Measurements from ENCODE around the gene KCNIP1. TPM values are rescaled to one million over a fixed set of nuclear protein-coding genes. Genes with fewer than 3 reads are reported as not detected.

The KCNIP1 gene
- total and polyA plus RNA-seq, 10 of the 15 experiments (the other 5 are each of a cell fraction or from before 2014, with no cell fraction given): not detected

DNA sequence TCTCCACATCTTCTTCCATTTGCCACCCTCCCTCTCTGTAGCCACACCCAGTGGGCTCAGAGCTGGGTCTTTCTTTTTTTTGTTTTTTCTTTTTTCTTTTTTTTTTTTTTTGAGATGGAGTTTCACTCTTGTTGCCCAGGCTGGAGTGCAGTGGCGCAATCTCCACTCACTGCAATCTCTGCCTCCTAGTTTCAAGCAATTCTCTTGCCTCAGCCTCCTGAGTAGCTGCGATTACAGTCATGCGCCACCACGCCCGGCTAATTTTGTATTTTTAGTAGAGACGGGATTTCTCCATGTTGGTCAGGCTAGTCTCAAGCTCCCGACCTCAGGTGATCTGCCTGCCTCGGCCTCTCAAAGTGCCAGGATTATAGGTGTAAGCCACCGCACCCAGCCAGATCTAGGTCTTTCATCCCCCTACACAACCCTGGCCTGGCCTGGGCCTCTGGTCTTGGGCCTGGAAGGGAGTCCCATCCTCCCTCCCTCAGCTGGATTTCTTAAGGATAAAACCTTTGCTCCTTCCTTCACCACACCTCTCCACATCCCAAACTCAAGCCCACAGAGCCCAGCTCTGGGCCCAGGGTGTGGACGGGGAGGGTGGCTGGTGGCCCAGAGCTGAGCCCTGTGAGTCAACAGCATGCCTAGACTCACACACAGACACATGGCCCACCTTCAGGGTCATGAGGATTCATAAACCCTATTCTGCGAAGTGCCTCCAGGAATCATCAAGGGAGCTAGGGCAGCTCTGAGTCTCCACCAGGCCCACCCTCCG, 18.8 kb upstream of the KCNIP1 start:
- intact Hi-C loops (cut with micrococcal nuclease; ENCODE audit: unreplicated experiment) (no loop called here), in situ Hi-C loops (cut with MboI) (no loop called here)

More for the DNA sequence above, 18.8 kb upstream of the KCNIP1 start:
- WGBS (ENCODE audit: insufficient coverage, insufficient replicate concordance, low lambda C conversion rate, missing lambda C conversion rate): 52% methylated on average over 12 of the region's 12 CpGs
- peaks cover 2 to 3% of the 10 kb centered on the region in 2 experiments; a peak in 3 of 4 replicates for H3K27me3 ChIP-seq (replicated peaks in 1 of 2; ENCODE audit: control insufficient read depth in 2 of 2, insufficient read depth in 2 of 2, low read length in 1 of 2)
- POLR2A ChIA-PET: no interaction called here
- H3K4me2 ChIP-seq (ENCODE audit: control insufficient read depth, insufficient read depth): no peak overlapping the region
- no peak for TF ChIP-seq FOS (IDR thresholded peaks at IDR 0.05; ENCODE audit: borderline replicate concordance, extremely low read depth, insufficient read length)
- TF ChIP-seq, protein P1, sequence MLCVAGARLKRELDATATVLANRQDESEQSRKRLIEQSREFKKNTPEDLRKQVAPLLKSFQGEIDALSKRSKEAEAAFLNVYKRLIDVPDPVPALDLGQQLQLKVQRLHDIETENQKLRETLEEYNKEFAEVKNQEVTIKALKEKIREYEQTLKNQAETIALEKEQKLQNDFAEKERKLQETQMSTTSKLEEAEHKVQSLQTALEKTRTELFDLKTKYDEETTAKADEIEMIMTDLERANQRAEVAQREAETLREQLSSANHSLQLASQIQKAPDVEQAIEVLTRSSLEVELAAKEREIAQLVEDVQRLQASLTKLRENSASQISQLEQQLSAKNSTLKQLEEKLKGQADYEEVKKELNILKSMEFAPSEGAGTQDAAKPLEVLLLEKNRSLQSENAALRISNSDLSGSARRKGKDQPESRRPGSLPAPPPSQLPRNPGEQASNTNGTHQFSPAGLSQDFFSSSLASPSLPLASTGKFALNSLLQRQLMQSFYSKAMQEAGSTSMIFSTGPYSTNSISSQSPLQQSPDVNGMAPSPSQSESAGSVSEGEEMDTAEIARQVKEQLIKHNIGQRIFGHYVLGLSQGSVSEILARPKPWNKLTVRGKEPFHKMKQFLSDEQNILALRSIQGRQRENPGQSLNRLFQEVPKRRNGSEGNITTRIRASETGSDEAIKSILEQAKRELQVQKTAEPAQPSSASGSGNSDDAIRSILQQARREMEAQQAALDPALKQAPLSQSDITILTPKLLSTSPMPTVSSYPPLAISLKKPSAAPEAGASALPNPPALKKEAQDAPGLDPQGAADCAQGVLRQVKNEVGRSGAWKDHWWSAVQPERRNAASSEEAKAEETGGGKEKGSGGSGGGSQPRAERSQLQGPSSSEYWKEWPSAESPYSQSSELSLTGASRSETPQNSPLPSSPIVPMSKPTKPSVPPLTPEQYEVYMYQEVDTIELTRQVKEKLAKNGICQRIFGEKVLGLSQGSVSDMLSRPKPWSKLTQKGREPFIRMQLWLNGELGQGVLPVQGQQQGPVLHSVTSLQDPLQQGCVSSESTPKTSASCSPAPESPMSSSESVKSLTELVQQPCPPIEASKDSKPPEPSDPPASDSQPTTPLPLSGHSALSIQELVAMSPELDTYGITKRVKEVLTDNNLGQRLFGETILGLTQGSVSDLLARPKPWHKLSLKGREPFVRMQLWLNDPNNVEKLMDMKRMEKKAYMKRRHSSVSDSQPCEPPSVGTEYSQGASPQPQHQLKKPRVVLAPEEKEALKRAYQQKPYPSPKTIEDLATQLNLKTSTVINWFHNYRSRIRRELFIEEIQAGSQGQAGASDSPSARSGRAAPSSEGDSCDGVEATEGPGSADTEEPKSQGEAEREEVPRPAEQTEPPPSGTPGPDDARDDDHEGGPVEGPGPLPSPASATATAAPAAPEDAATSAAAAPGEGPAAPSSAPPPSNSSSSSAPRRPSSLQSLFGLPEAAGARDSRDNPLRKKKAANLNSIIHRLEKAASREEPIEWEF (IDR thresholded peaks at IDR 0.05; ENCODE audit: insufficient replicate concordance, low read depth, low read length): no peak
- TF ChIP-seq GABPA (IDR thresholded peaks at IDR 0.05; ENCODE audit: low read depth): no peak
- no peak for TF ChIP-seq STAT1 (conservative IDR thresholded peaks at IDR 0.05)
- TF ChIP-seq, protein P2, sequence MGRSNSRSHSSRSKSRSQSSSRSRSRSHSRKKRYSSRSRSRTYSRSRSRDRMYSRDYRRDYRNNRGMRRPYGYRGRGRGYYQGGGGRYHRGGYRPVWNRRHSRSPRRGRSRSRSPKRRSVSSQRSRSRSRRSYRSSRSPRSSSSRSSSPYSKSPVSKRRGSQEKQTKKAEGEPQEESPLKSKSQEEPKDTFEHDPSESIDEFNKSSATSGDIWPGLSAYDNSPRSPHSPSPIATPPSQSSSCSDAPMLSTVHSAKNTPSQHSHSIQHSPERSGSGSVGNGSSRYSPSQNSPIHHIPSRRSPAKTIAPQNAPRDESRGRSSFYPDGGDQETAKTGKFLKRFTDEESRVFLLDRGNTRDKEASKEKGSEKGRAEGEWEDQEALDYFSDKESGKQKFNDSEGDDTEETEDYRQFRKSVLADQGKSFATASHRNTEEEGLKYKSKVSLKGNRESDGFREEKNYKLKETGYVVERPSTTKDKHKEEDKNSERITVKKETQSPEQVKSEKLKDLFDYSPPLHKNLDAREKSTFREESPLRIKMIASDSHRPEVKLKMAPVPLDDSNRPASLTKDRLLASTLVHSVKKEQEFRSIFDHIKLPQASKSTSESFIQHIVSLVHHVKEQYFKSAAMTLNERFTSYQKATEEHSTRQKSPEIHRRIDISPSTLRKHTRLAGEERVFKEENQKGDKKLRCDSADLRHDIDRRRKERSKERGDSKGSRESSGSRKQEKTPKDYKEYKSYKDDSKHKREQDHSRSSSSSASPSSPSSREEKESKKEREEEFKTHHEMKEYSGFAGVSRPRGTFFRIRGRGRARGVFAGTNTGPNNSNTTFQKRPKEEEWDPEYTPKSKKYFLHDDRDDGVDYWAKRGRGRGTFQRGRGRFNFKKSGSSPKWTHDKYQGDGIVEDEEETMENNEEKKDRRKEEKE (IDR thresholded peaks at IDR 0.05): no peak
- H3K79me2 ChIP-seq (ENCODE audit: control insufficient read depth, insufficient read depth, low read length): no peaks in the 10 kb centered on the region
- no peaks in the 10 kb centered on the region for H4K20me1 ChIP-seq (ENCODE audit: control insufficient read depth, insufficient read depth)
- DNase-seq (ENCODE audit: low read depth, low spot score) (no peak), FAIRE-seq (no peak), ATAC-seq (no peak)
- BruUV-seq (replicated peaks): no TSS peak
- no peak overlapping the region for H2AFZ ChIP-seq (ENCODE audit: control insufficient read depth, low read depth, low read length)
- CTCF ChIA-PET: no interaction called here
- H3K9me3 ChIP-seq (replicated peaks; ENCODE audit: control insufficient read depth, insufficient read depth, low read length): no peaks in the 10 kb centered on the region
- H3K9ac ChIP-seq (ENCODE audit: control insufficient read depth, insufficient read depth, low read length): no peak overlapping the region
- H3K36me3 ChIP-seq (ENCODE audit: control insufficient read depth in 2 of 2, insufficient read depth in 2 of 2, low read length in 1 of 2): no peaks in the 10 kb centered on the region
- H3K27ac ChIP-seq (ENCODE audit: control insufficient read depth, insufficient read depth): no peak overlapping the region
- H3K4me1 ChIP-seq (ENCODE audit: control insufficient read depth, insufficient read depth, low read length): no peaks in the 10 kb centered on the region
- no peak overlapping the region for H3K4me3 ChIP-seq
- SMC1A ChIA-PET (ENCODE audit: uncharacterized antibody, unreplicated experiment): no interaction called here
- RAD21 ChIA-PET (ENCODE audit: unreplicated experiment): no interaction called here

Data from GM12878 (cell line).